NB4 (cell line): ENCODE results near the gene UNC79.

Source experiments
- CTCF ChIP-seq: IDR thresholded peaks from one replicate; pipeline ENCODE4 v1.5.1; 2012; ENCODE audit warnings: low read depth, low read length
- POLR2A ChIP-seq: IDR thresholded peaks from 2 replicates; pipeline ENCODE4 v1.6.1; 2011; ENCODE audit warnings: mild to moderate bottlenecking; ENCODE audit not compliant: insufficient read length; ENCODE audit errors: extremely low read depth

GRCh38 chr14:93395231-93395630 is 35.5 kb upstream of the UNC79 start:
- TF ChIP-seq CTCF (no peak), POLR2A (no peak)
